CD14-positive monocyte (primary cell): ENCODE measurements around the gene EXOC3L1. TPM values are rescaled to one million over a fixed set of nuclear protein-coding genes. Genes with fewer than 3 reads are reported as not detected.

Experiments used
- DNase-seq, 3 donors: peaks; one replicate each; pipeline ENCODE4 v3.0.0-alpha.2; 2011 to 2022
- H2AFZ ChIP-seq: 2 replicates; pipeline ENCODE4 v1.6.0; 2012; ENCODE audit warnings: mild to moderate bottlenecking, low read depth, low read length, inconsistent platforms; ENCODE audit not compliant: insufficient read depth, poor library complexity, severe bottlenecking
- H3K27ac ChIP-seq, 2 donors: 1 replicate in 1 of 2; 2 replicates in 1 of 2; pipeline ENCODE4 v1.5.1; 2012 to 2013; ENCODE audit warnings: low read length in 2 of 2, control low read depth in 1 of 2, inconsistent platforms in 1 of 2, low read depth in 1 of 2, mild to moderate bottlenecking in 1 of 2
- H3K27me3 ChIP-seq, 2 donors: one replicate each; pipeline versions ENCODE4 v1.6.0 to v1.6.1; 2011 to 2013; ENCODE audit warnings: low read length in 2 of 2; ENCODE audit not compliant: control insufficient read depth in 2 of 2, insufficient read depth in 2 of 2
- H3K36me3 ChIP-seq, 2 donors: replicated peaks in 1 of 2; 1 replicate in 1 of 2; 2 replicates in 1 of 2; pipeline versions ENCODE4 v1.5.1 to v1.6.1; 2012 to 2013; ENCODE audit warnings: low read length in 2 of 2, control low read depth in 1 of 2, inconsistent platforms in 1 of 2, mild to moderate bottlenecking in 1 of 2; ENCODE audit not compliant: insufficient read depth in 2 of 2, control insufficient read depth in 1 of 2
- H3K4me1 ChIP-seq, 2 donors: 1 replicate in 1 of 2; 2 replicates in 1 of 2; pipeline versions ENCODE4 v1.5.1 to v1.6.1; 2012 to 2013; ENCODE audit warnings: low read length in 2 of 2, control low read depth in 1 of 2, inconsistent platforms in 1 of 2, mild to moderate bottlenecking in 1 of 2, moderate library complexity in 1 of 2; ENCODE audit not compliant: insufficient read depth in 2 of 2, control insufficient read depth in 1 of 2
- H3K4me2 ChIP-seq: replicated peaks from 2 replicates; pipeline ENCODE3; 2012; ENCODE audit warnings: low read length, moderate library complexity, mild to moderate bottlenecking; ENCODE audit not compliant: poor library complexity, severe bottlenecking; ENCODE audit errors: extremely low read depth
- H3K4me3 ChIP-seq, 3 experiments: fragments of 200-600 bp in 1 of 3; sonication (generic) in 1 of 3; replicated peaks in 1 of 3; 1 replicate in 2 of 3; 2 replicates in 1 of 3; pipeline ENCODE4 v1.5.1; 2011 to 2013; ENCODE audit warnings: low read length in 3 of 3, mild to moderate bottlenecking in 3 of 3, control low read depth in 2 of 3, low read depth in 2 of 3, inconsistent platforms in 1 of 3, moderate library complexity in 1 of 3
- H3K79me2 ChIP-seq: 2 replicates; pipeline ENCODE4 v1.6.0; 2012; ENCODE audit warnings: mild to moderate bottlenecking, control low read depth, inconsistent platforms, low read length, moderate library complexity; ENCODE audit not compliant: insufficient read depth
- H3K9ac ChIP-seq: 2 replicates; pipeline ENCODE4 v1.6.0; 2017; ENCODE audit warnings: low read length, mild to moderate bottlenecking; ENCODE audit not compliant: insufficient read depth, poor library complexity, severe bottlenecking
- H3K9me3 ChIP-seq, 2 donors: replicated peaks in 1 of 2; 1 replicate in 1 of 2; 2 replicates in 1 of 2; pipeline versions ENCODE4 v1.5.1 to v1.6.1; 2012 to 2013; ENCODE audit warnings: low read length in 2 of 2, control low read depth in 1 of 2; ENCODE audit not compliant: control insufficient read depth in 1 of 2, insufficient read depth in 1 of 2
- H4K20me1 ChIP-seq: 2 replicates; pipeline ENCODE4 v1.6.0; 2012; ENCODE audit warnings: mild to moderate bottlenecking, low read length, control low read depth, moderate library complexity; ENCODE audit not compliant: insufficient read depth
- H3K27ac Mint-ChIP-seq, 7 donors: one replicate each; pipeline ENCODE4 v1.8.0; 2020; ENCODE audit warnings: mild to moderate bottlenecking in 7 of 7, mixed read lengths in 7 of 7, moderate library complexity in 6 of 7, inconsistent platforms in 2 of 7
- H3K27me3 Mint-ChIP-seq, 3 donors: one replicate each; pipeline ENCODE4 v1.8.0; 2021 to 2022; ENCODE audit warnings: low read depth in 3 of 3, mild to moderate bottlenecking in 3 of 3, mixed read lengths in 3 of 3, moderate library complexity in 3 of 3, inconsistent platforms in 1 of 3
- H3K36me3 Mint-ChIP-seq, 2 donors: one replicate each; pipeline ENCODE4 v1.8.0; 2020; ENCODE audit warnings: mixed read lengths in 2 of 2, inconsistent platforms in 1 of 2, mild to moderate bottlenecking in 1 of 2
- H3K4me1 Mint-ChIP-seq: one replicate; pipeline ENCODE4 v1.8.0; 2020; ENCODE audit warnings: mild to moderate bottlenecking, mixed read lengths
- H3K4me3 Mint-ChIP-seq, 2 donors: one replicate each; pipeline ENCODE4 v1.8.0; 2020; ENCODE audit warnings: mild to moderate bottlenecking in 2 of 2, mixed read lengths in 2 of 2, moderate library complexity in 1 of 2
- H3K9me3 Mint-ChIP-seq, 7 donors: one replicate each; pipeline ENCODE4 v1.8.0; 2020 to 2022; ENCODE audit warnings: mixed read lengths in 7 of 7, mild to moderate bottlenecking in 6 of 7, moderate library complexity in 6 of 7, inconsistent platforms in 2 of 7
- CTCF ChIP-seq: fragments of 200-600 bp; IDR thresholded peaks from one replicate; pipeline ENCODE4 v1.8.0; 2022; ENCODE audit warnings: antibody characterized with exemption, mild to moderate bottlenecking
- WGBS: methylation state at CpG from one replicate; pipeline ENCODE4 v1.1.5; 2013; ENCODE audit warnings: missing lambda C conversion rate; ENCODE audit not compliant: insufficient coverage; 5-methylcytosine and 5-hydroxymethylcytosine counted together
- intact Hi-C, 2 donors: fragments of 100-400 bp; cut with micrococcal nuclease; formaldehyde crosslinking; loops; one replicate each; pipeline versions ENCODE4 v1.15.0 to v1.15.1; 2023
- polyA plus RNA-seq, 3 donors: library from polyadenylated mRNA; depleted of rRNA in 1 of 3; unstranded in 2 of 3; stranded (reverse) in 1 of 3; fragments of 300-500 nt in 2 of 3; fragments of >200 nt in 1 of 3; fragmentation: Illumina TruSeq in 2 of 3; gene quantifications; 1 replicate in 2 of 3; 2 replicates in 1 of 3; pipeline ENCODE4 v1.2.3, GENCODE V29; 2012 to 2021

EXOC3L1 gene
- polyA plus RNA-seq, 3 donors, result 2.8 to 3.7 (median 3.0) TPM

- peak overlapping the region; percentile 67 for H3K4me2 ChIP-seq
- no peak overlapping the region for H3K27ac ChIP-seq
- H3K36me3 ChIP-seq, result no peaks in the 10 kb centered on the region
- peak; percentile 97 for TF ChIP-seq CTCF
- H3K4me1 ChIP-seq, result peaks cover 34 to 45% of the 10 kb centered on the region in 2 donors
- H2AFZ ChIP-seq, result no peak overlapping the region
- peaks cover 80% of the 10 kb centered on the region for H4K20me1 ChIP-seq
- H3K27ac Mint-ChIP-seq, result no peak overlapping the region
- peaks cover 0 to 7% (median 0%) of the 10 kb centered on the region in 7 donors for H3K9me3 Mint-ChIP-seq
- H3K9me3 ChIP-seq, result peaks cover 0 to 5% of the 10 kb centered on the region in 2 donors
- DNase-seq, result peak; percentile 65 to 75 (median 66)
- H3K4me3 ChIP-seq, result no peak overlapping the region
- peaks cover 47% of the 10 kb centered on the region for H3K4me1 Mint-ChIP-seq
- H3K79me2 ChIP-seq, result no peaks in the 10 kb centered on the region
- WGBS, result 18% methylated on average over 74 of the region's 74 CpGs
- peaks cover 10 to 49% of the 10 kb centered on the region in 2 donors for H3K27me3 ChIP-seq
- intact Hi-C loops, result loop anchor here (2.0 to 5.0 kb wide), 3 partner anchors 138 to 198 kb away; no protein-coding TSS in a partner anchor
- peaks cover 52 to 65% (median 53%) of the 10 kb centered on the region in 3 donors for H3K27me3 Mint-ChIP-seq
- H3K4me3 Mint-ChIP-seq, result peak overlapping the region; percentile 66 to 85
- peaks cover 6% of the 10 kb centered on the region in 2 donors for H3K36me3 Mint-ChIP-seq
- no peak overlapping the region for H3K9ac ChIP-seq
Measured at GRCh38 chr16:67155295-67156142, 34.4 kb downstream of the EXOC3L1 start.

- peaks cover 53 to 71% (median 54%) of the 10 kb centered on the region in 3 donors for H3K27me3 Mint-ChIP-seq
- Histone ChIP-seq H3K79me2 (no peaks in the 10 kb centered on the region), H4K20me1 (peaks cover 82% of the 10 kb centered on the region), H3K4me1 (peaks cover 31 to 45% of the 10 kb centered on the region in 2 donors), H3K4me2 (peak overlapping the region; percentile 67), H3K9me3 (peaks cover under 1 to 8% of the 10 kb centered on the region in 2 donors), H3K4me3 (no peak overlapping the region), H3K9ac (no peak overlapping the region), H3K27ac (no peak overlapping the region), H3K36me3 (no peaks in the 10 kb centered on the region), H2AFZ (no peak overlapping the region), H3K27me3 (peaks cover 13 to 54% of the 10 kb centered on the region in 2 donors)
- DNase-seq, result no peak
- peaks cover 46% of the 10 kb centered on the region for H3K4me1 Mint-ChIP-seq
- no peak for TF ChIP-seq CTCF
- no peak overlapping the region for H3K27ac Mint-ChIP-seq
- peaks cover 0 to 7% (median 1%) of the 10 kb centered on the region in 7 donors for H3K9me3 Mint-ChIP-seq
- WGBS, result 47% methylated on average over 48 of the region's 61 CpGs
- intact Hi-C loops, result loop anchor here (2.0 to 5.0 kb wide), 3 partner anchors 137 to 197 kb away; no protein-coding TSS in a partner anchor
- peaks cover 6% of the 10 kb centered on the region in 2 donors for H3K36me3 Mint-ChIP-seq
- H3K4me3 Mint-ChIP-seq, result peak overlapping the region; percentile 66 to 85
Measured at GRCh38 chr16:67154578-67155294, 35.2 kb downstream of the EXOC3L1 start.
